IPS-20b (cell line): ENCODE results near the gene SLC1A3.

Experiments used
- H3K27ac ChIP-seq: one replicate; pipeline ENCODE4 v1.5.1; 2013; ENCODE audit warnings: low read length
- H3K27me3 ChIP-seq: 2 replicates; pipeline ENCODE4 v1.6.1; 2013; ENCODE audit warnings: mild to moderate bottlenecking, low read length, inconsistent platforms; ENCODE audit not compliant: insufficient read depth
- H3K36me3 ChIP-seq: 2 replicates; pipeline ENCODE4 v1.6.1; 2013; ENCODE audit warnings: low read depth, mild to moderate bottlenecking, inconsistent platforms, low read length, moderate library complexity; ENCODE audit not compliant: insufficient read depth
- H3K4me1 ChIP-seq: 2 replicates; pipeline ENCODE4 v1.6.1; 2013; ENCODE audit warnings: mild to moderate bottlenecking, control low read depth, inconsistent platforms, low read length, moderate library complexity; ENCODE audit not compliant: insufficient read depth
- H3K4me3 ChIP-seq: 2 replicates; pipeline ENCODE4 v1.5.1; 2013; ENCODE audit warnings: mild to moderate bottlenecking, low read length, inconsistent platforms
- H3K9ac ChIP-seq: 2 replicates; pipeline ENCODE4 v1.6.1; 2013; ENCODE audit warnings: low read depth, mild to moderate bottlenecking, inconsistent platforms, low read length, moderate library complexity
- H3K9me3 ChIP-seq: 2 replicates; pipeline ENCODE4 v1.6.1; 2013; ENCODE audit warnings: mild to moderate bottlenecking, low read depth, low read length, inconsistent platforms; ENCODE audit not compliant: insufficient read depth

The SLC1A3 gene

GRCh38 chr5:36602704-36603321 is 3.6 kb upstream of the SLC1A3 start:
- Histone ChIP-seq H3K4me1 (peaks cover 16% of the 10 kb centered on the region; the same call in 1 of the 2 replicates), H3K4me3 (no peak overlapping the region), H3K27ac (no peak overlapping the region), H3K9ac (no peak overlapping the region), H3K9me3 (no peaks in the 10 kb centered on the region), H3K36me3 (no peaks in the 10 kb centered on the region), H3K27me3 (no peaks in the 10 kb centered on the region)

GRCh38 chr5:36605241-36605640 is 1.2 kb upstream of the SLC1A3 start:
- Histone ChIP-seq H3K27me3 (no peaks in the 10 kb centered on the region), H3K9ac (no peak overlapping the region), H3K9me3 (no peaks in the 10 kb centered on the region), H3K4me1 (peaks cover 23% of the 10 kb centered on the region; the same call in 1 of the 2 replicates), H3K4me3 (no peak overlapping the region), H3K27ac (no peak overlapping the region), H3K36me3 (peaks cover 18% of the 10 kb centered on the region; the same call in 1 of the 2 replicates)

- no peak overlapping the region for H3K27ac ChIP-seq
- H3K4me1 ChIP-seq: peaks cover 23% of the 10 kb centered on the region; the same call in 1 of the 2 replicates
- peak overlapping the region; percentile 85 for H3K4me3 ChIP-seq
- H3K36me3 ChIP-seq: peaks cover 26% of the 10 kb centered on the region; the same call in 1 of the 2 replicates
- no peaks in the 10 kb centered on the region for H3K9me3 ChIP-seq
- no peaks in the 10 kb centered on the region for H3K27me3 ChIP-seq
- H3K9ac ChIP-seq: peak overlapping the region; percentile 74; the same call in 1 of the 2 replicates
Observed at GRCh38 chr5:36606036-36606427, 374 bp upstream of the SLC1A3 start.

- no peaks in the 10 kb centered on the region for H3K9me3 ChIP-seq
- H3K27ac ChIP-seq: no peak overlapping the region
- H3K4me1 ChIP-seq: peaks cover 23% of the 10 kb centered on the region; the same call in 1 of the 2 replicates
- H3K4me3 ChIP-seq: peak overlapping the region; percentile 85
- peaks cover 35% of the 10 kb centered on the region for H3K36me3 ChIP-seq
- H3K27me3 ChIP-seq: no peaks in the 10 kb centered on the region
- H3K9ac ChIP-seq: peak overlapping the region; percentile 74; the same call in 1 of the 2 replicates
Observed at GRCh38 chr5:36607114-36607571, 737 bp downstream of the SLC1A3 start.

GRCh38 chr5:36607838-36608783 is 1.7 kb downstream of the SLC1A3 start:
- peak overlapping the region; percentile 23; the same call in 1 of the 2 replicates for H3K9ac ChIP-seq
- H3K27me3 ChIP-seq: no peaks in the 10 kb centered on the region
- no peak overlapping the region for H3K27ac ChIP-seq
- H3K4me3 ChIP-seq: peak overlapping the region; percentile 85
- peaks cover 23% of the 10 kb centered on the region; the same call in 1 of the 2 replicates for H3K4me1 ChIP-seq
- no peaks in the 10 kb centered on the region for H3K9me3 ChIP-seq
- H3K36me3 ChIP-seq: peaks cover 41% of the 10 kb centered on the region

GRCh38 chr5:36610621-36611020 is 4.2 kb downstream of the SLC1A3 start:
- H3K4me3 ChIP-seq: no peak overlapping the region
- no peak overlapping the region for H3K9ac ChIP-seq
- peaks cover 17% of the 10 kb centered on the region; the same call in 1 of the 2 replicates for H3K4me1 ChIP-seq
- peaks cover 45% of the 10 kb centered on the region for H3K36me3 ChIP-seq
- H3K27me3 ChIP-seq: no peaks in the 10 kb centered on the region
- no peak overlapping the region for H3K27ac ChIP-seq
- H3K9me3 ChIP-seq: no peaks in the 10 kb centered on the region

GRCh38 chr5:36611520-36612274 is 5.3 kb downstream of the SLC1A3 start:
- Histone ChIP-seq H3K9ac (no peak overlapping the region), H3K27me3 (no peaks in the 10 kb centered on the region), H3K4me3 (no peak overlapping the region), H3K36me3 (peaks cover 48% of the 10 kb centered on the region), H3K9me3 (no peaks in the 10 kb centered on the region), H3K4me1 (peaks cover 11% of the 10 kb centered on the region; the same call in 1 of the 2 replicates), H3K27ac (no peak overlapping the region)

GRCh38 chr5:36613241-36613640 is 6.8 kb downstream of the SLC1A3 start:
- no peak overlapping the region for H3K9ac ChIP-seq
- no peak overlapping the region for H3K27ac ChIP-seq
- no peaks in the 10 kb centered on the region for H3K27me3 ChIP-seq
- H3K4me3 ChIP-seq: no peak overlapping the region
- peaks cover 21% of the 10 kb centered on the region; the same call in 1 of the 2 replicates for H3K4me1 ChIP-seq
- H3K9me3 ChIP-seq: no peaks in the 10 kb centered on the region
- H3K36me3 ChIP-seq: peaks cover 48% of the 10 kb centered on the region

- no peaks in the 10 kb centered on the region for H3K9me3 ChIP-seq
- H3K4me1 ChIP-seq: peaks cover 21% of the 10 kb centered on the region; the same call in 1 of the 2 replicates
- no peak overlapping the region for H3K9ac ChIP-seq
- H3K4me3 ChIP-seq: no peak overlapping the region
- H3K36me3 ChIP-seq: peaks cover 43% of the 10 kb centered on the region
- H3K27ac ChIP-seq: no peak overlapping the region
- no peaks in the 10 kb centered on the region for H3K27me3 ChIP-seq
Observed at GRCh38 chr5:36613771-36614656, 7.6 kb downstream of the SLC1A3 start.

- Histone ChIP-seq H3K27ac (no peak overlapping the region), H3K36me3 (peaks cover 35% of the 10 kb centered on the region), H3K4me3 (no peak overlapping the region), H3K9me3 (no peaks in the 10 kb centered on the region), H3K27me3 (no peaks in the 10 kb centered on the region), H3K4me1 (peaks cover 26% of the 10 kb centered on the region; the same call in 1 of the 2 replicates), H3K9ac (no peak overlapping the region)
Observed at GRCh38 chr5:36614657-36615308, 8.4 kb downstream of the SLC1A3 start.
